HL-60 (cell line): Measurements from ENCODE around the gene MERTK.

Source experiments
- DNase-seq, 2 experiments: peaks; one replicate each; pipeline ENCODE4 v3.0.0-alpha.2; 2010 to 2020; ENCODE audit warnings: low read depth in 1 of 2, low spot score in 1 of 2
- H3K27ac ChIP-seq: fragments of 250-450 bp; sonication (Bioruptor Pico); replicated peaks from 2 replicates; pipeline ENCODE4 v1.5.1; 2020; ENCODE audit warnings: mild to moderate bottlenecking, moderate library complexity
- H3K27me3 ChIP-seq: fragments of 250-450 bp; sonication (Bioruptor Pico); 2 replicates; pipeline ENCODE4 v1.5.1; 2021; ENCODE audit warnings: mild to moderate bottlenecking, moderate library complexity; ENCODE audit not compliant: insufficient read depth, poor library complexity, severe bottlenecking
- H3K4me3 ChIP-seq: replicated peaks from 2 replicates; pipeline ENCODE4 v1.5.1; 2011; ENCODE audit warnings: mild to moderate bottlenecking, control low read depth, low read length; ENCODE audit not compliant: insufficient read depth
- CTCF ChIP-seq: IDR thresholded peaks from one replicate; pipeline ENCODE4 v1.5.1; 2011; ENCODE audit warnings: low read length, control low read depth, inconsistent platforms; ENCODE audit not compliant: insufficient read depth
- GABPA ChIP-seq: IDR thresholded peaks from 2 replicates; pipeline ENCODE4 v1.6.1; 2012; ENCODE audit warnings: low read depth
- POLR2AphosphoS5 ChIP-seq: IDR thresholded peaks from 2 replicates; pipeline ENCODE4 v1.6.1; 2012; ENCODE audit warnings: low read depth
- REST ChIP-seq: IDR thresholded peaks from 2 replicates; pipeline ENCODE4 v1.6.1; 2012; ENCODE audit warnings: low read depth; ENCODE audit not compliant: insufficient replicate concordance
- SPI1 ChIP-seq: IDR thresholded peaks from 2 replicates; pipeline ENCODE4 v1.6.1; 2012; ENCODE audit warnings: low read depth, mild to moderate bottlenecking, borderline replicate concordance

MERTK gene

GRCh38 chr2:111938392-111938791 lies 40.0 kb downstream of the MERTK start:
- no peak for DNase-seq

GRCh38 chr2:111940333-111941196 lies 42.2 kb downstream of the MERTK start:
- H3K27ac ChIP-seq, result no peak overlapping the region
- no peak for TF ChIP-seq CTCF
- no peak for TF ChIP-seq REST
- DNase-seq, result no peak
- H3K4me3 ChIP-seq, result no peak overlapping the region
- H3K27me3 ChIP-seq, result no peaks in the 10 kb centered on the region

More at GRCh38 chr2:111938392-111938791, 40.0 kb downstream of the MERTK start:
- Histone ChIP-seq H3K27me3 (no peaks in the 10 kb centered on the region), H3K4me3 (no peak overlapping the region), H3K27ac (no peak overlapping the region)
- TF ChIP-seq GABPA, result no peak

GRCh38 chr2:111941531-111941930 lies 43.1 kb downstream of the MERTK start:
- no peak for DNase-seq
- H3K27ac ChIP-seq, result no peak overlapping the region
- no peak overlapping the region for H3K4me3 ChIP-seq

More at GRCh38 chr2:111941531-111941930, 43.1 kb downstream of the MERTK start:
- no peaks in the 10 kb centered on the region for H3K27me3 ChIP-seq
- TF ChIP-seq CTCF (no peak), REST (no peak), GABPA (no peak), SPI1 (no peak), POLR2AphosphoS5 (no peak)
